ENCODE data around the gene TAF1B. TPM values are rescaled to one million over a fixed set of nuclear protein-coding genes. Genes with fewer than 3 reads are reported as not detected.
A peak's percentile ranks its signal among the peaks of the same experiment; 100 is the strongest.

TAF1B gene
- 10 to 100 TPM in 1 of 4 donors, 1 to 10 TPM in 1, under 1 TPM in 1, not detected in 1; 0.80 to 18.9 (median 4.4) TPM for total RNA-seq

GRCh38 chr2:9843229-9844035, at the start of gene TAF1B:
TAF1B (plus strand) TSS chr2:9843474; CDS start chr2:9843542, 68 bp downstream.
- H3K36me3 ChIP-seq: no peaks in the 10 kb centered on the region
- H3K27me3 ChIP-seq: no peaks in the 10 kb centered on the region
- peaks cover 0 to 21% (median 13%) of the 10 kb centered on the region in 4 donors for H3K4me1 ChIP-seq
- DNase-seq: peak; percentile 89
- intact Hi-C loops (cut with DNase I; ENCODE audit: low total_unique reads): no loop called here
- H3K4me3 ChIP-seq: peak within 1 kb of the TSS; percentile 74 to 92 (median 86)
- no peak for TF ChIP-seq EP300 (IDR thresholded peaks at IDR 0.05; ENCODE audit: low read depth)
- peak; percentile 83 for TF ChIP-seq POLR2A (IDR thresholded peaks at IDR 0.05)
- peak in 4 of 5 experiments; percentile 24 to 28 (median 26) for TF ChIP-seq CTCF (IDR thresholded peaks at IDR 0.05)
- peak; percentile 67 to 90 (median 80) for TF ChIP-seq POLR2AphosphoS5 (IDR thresholded peaks at IDR 0.05)
- in situ Hi-C loops (cut with MboI; ENCODE audit: low pct_ligation_motif_present in 1 of 4, low pct_unique_long_range_greater_than_20kb in 1 of 4, low sequenced_read_pairs in 3 of 4): loop anchor here in 1 of 4 donors (25.0 kb wide), 1 partner anchor 594 kb away; the partner anchor contains the start of gene ODC1
- peak within 1 kb of the TSS; percentile 92 to 94 (median 94) for H3K27ac ChIP-seq
- WGBS, 2 donors (ENCODE audit: low coverage in 1 of 2): 0% methylated on average over 45 of the region's 70 CpGs; no CpG with 5 or more reads in 1 of the 2 donors
- H3K9me3 ChIP-seq: no peaks in the 10 kb centered on the region

GRCh38 chr2:9793918-9794717, 49.2 kb upstream of the TAF1B start:
- H3K27me3 ChIP-seq: no peaks in the 10 kb centered on the region
- intact Hi-C loops (cut with DNase I; ENCODE audit: low total_unique reads) (no loop called here), in situ Hi-C loops (cut with MboI; ENCODE audit: low pct_ligation_motif_present in 1 of 4, low pct_unique_long_range_greater_than_20kb in 1 of 4, low sequenced_read_pairs in 3 of 4) (no loop called here)
- H3K9me3 ChIP-seq: no peaks in the 10 kb centered on the region
- H3K4me3 ChIP-seq: no peak overlapping the region
- no peak overlapping the region for H3K27ac ChIP-seq
- H3K36me3 ChIP-seq: no peaks in the 10 kb centered on the region
- H3K4me1 ChIP-seq: peaks cover 5 to 16% (median 12%) of the 10 kb centered on the region in 4 donors
- 80 to 88% methylated on average over 2 to 17 of the region's 17 CpGs for WGBS, 2 donors (ENCODE audit: low coverage in 1 of 2)
- TF ChIP-seq EP300 (IDR thresholded peaks at IDR 0.05; ENCODE audit: low read depth): no peak
- no peak for TF ChIP-seq POLR2AphosphoS5 (IDR thresholded peaks at IDR 0.05)
- DNase-seq: no peak

- 57 to 100% methylated on average over 1 to 6 of the region's 6 CpGs for WGBS, 2 donors (ENCODE audit: low coverage in 1 of 2)
- intact Hi-C loops (cut with DNase I; ENCODE audit: low total_unique reads) (no loop called here), in situ Hi-C loops (cut with MboI; ENCODE audit: low pct_ligation_motif_present in 1 of 4, low pct_unique_long_range_greater_than_20kb in 1 of 4, low sequenced_read_pairs in 3 of 4) (no loop called here)
- H3K9me3 ChIP-seq: no peaks in the 10 kb centered on the region
- H3K4me3 ChIP-seq: no peak overlapping the region
- H3K36me3 ChIP-seq: no peaks in the 10 kb centered on the region
- TF ChIP-seq POLR2A (IDR thresholded peaks at IDR 0.05): no peak
- no peak for TF ChIP-seq POLR2AphosphoS5 (IDR thresholded peaks at IDR 0.05)
- no peak for TF ChIP-seq CTCF (IDR thresholded peaks at IDR 0.05)
- no peak for TF ChIP-seq EP300 (IDR thresholded peaks at IDR 0.05; ENCODE audit: low read depth)
- no peak for DNase-seq
- H3K4me1 ChIP-seq: peaks cover 11 to 26% (median 22%) of the 10 kb centered on the region in 4 donors
- H3K27me3 ChIP-seq: no peaks in the 10 kb centered on the region
- no peak overlapping the region for H3K27ac ChIP-seq
Observed at GRCh38 chr2:9795071-9795470, 48.2 kb upstream of the TAF1B start.

GRCh38 chr2:9796056-9797010, 46.9 kb upstream of the TAF1B start:
- H3K9me3 ChIP-seq: no peaks in the 10 kb centered on the region
- H3K4me1 ChIP-seq: peaks cover 11 to 37% (median 24%) of the 10 kb centered on the region in 4 donors
- in situ Hi-C loops (cut with MboI; ENCODE audit: low pct_ligation_motif_present in 1 of 4, low pct_unique_long_range_greater_than_20kb in 1 of 4, low sequenced_read_pairs in 3 of 4) (no loop called here), intact Hi-C loops (cut with DNase I; ENCODE audit: low total_unique reads) (no loop called here)
- no peaks in the 10 kb centered on the region for H3K36me3 ChIP-seq
- H3K4me3 ChIP-seq: no peak overlapping the region
- no peak overlapping the region for H3K27ac ChIP-seq
- DNase-seq: no peak
- 81 to 84% methylated on average over 4 to 13 of the region's 13 CpGs for WGBS, 2 donors (ENCODE audit: low coverage in 1 of 2)
- no peaks in the 10 kb centered on the region for H3K27me3 ChIP-seq
- TF ChIP-seq POLR2A (IDR thresholded peaks at IDR 0.05): no peak
- TF ChIP-seq CTCF (IDR thresholded peaks at IDR 0.05): no peak
- no peak for TF ChIP-seq POLR2AphosphoS5 (IDR thresholded peaks at IDR 0.05)
- no peak for TF ChIP-seq EP300 (IDR thresholded peaks at IDR 0.05; ENCODE audit: low read depth)

Data from transverse colon (tissue), 4 donors.